GM18909 (cell line): Measurements from ENCODE around the gene POGK.

ENCODE experiments used
- ATAC-seq: cut with Tn5 transposase; IDR thresholded peaks from one replicate; pipeline ENCODE4 v1.9.1; 2021; ENCODE audit warnings: mild to moderate bottlenecking; ENCODE audit not compliant: unreplicated experiment, poor library complexity

The POGK gene

DNA sequence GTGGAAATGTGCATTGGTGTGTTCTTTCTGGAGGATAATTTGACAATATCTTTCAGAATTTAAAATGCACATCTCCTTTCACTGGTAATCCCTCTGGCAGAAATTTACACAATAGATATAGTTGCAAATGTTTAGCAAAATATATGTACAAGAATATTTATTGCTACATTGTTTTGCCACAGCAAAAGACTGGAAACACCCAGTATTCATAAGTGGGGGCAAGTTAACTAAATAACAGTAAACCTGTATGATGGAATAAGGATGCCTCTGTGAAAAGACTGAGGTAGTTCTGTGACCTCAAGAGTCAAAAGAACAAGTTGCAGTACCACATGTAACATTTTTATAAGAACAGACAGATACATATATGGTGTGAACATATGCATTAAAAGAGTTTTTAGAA lies 50.5 kb downstream of the POGK start:
- ATAC-seq, result no peak

- no peak for ATAC-seq
Measured at GRCh38 chr1:166895766-166896165, 56.5 kb downstream of the POGK start.

- no peak for ATAC-seq
Measured at GRCh38 chr1:166899769-166900168, 60.5 kb downstream of the POGK start.

GRCh38 chr1:166900987-166901386 lies 61.7 kb downstream of the POGK start:
- ATAC-seq, result no peak

DNA sequence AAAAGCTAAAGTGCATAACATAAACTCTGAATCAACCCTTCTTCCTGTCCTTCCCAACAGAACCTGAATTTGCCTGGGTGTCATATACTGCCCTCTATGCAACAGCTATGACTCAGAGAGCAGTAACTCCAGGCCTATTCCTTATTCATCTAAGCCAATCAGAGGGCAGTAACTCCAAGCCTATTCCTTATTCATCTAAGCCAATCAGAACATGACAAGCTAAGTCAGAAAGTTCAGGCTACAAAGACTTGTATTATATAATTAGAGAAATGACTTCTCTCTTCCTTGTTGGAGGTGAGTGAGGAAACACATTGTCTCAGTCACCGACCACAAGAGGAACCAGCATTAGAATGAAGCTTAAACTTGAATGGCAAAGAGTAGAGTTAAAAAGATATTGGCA lies 63.0 kb downstream of the POGK start:
- ATAC-seq, result no peak

- peak; percentile 37 for ATAC-seq
Measured at GRCh38 chr1:166903232-166903631, 64.0 kb downstream of the POGK start.

- no peak for ATAC-seq
Measured at GRCh38 chr1:166905136-166905535, 65.9 kb downstream of the POGK start.

- ATAC-seq, result no peak
Measured at GRCh38 chr1:166905900-166906299, 66.6 kb downstream of the POGK start.
